Ishikawa (cell line): Measurements from ENCODE around the gene BDNF.

ENCODE experiments used
- EP300 ChIP-seq: IDR thresholded peaks from 2 replicates; pipeline ENCODE4 v1.6.1; 2012; ENCODE audit warnings: borderline replicate concordance
- TAF1 ChIP-seq: IDR thresholded peaks from 2 replicates; pipeline ENCODE4 v1.6.1; 2012; ENCODE audit warnings: low read depth, mild to moderate bottlenecking
- TF ChIP-seq, protein P1 (sequence below): IDR thresholded peaks from 2 replicates; pipeline ENCODE4 v1.6.1; 2012

GRCh38 chr11:27656806-27657483 lies 43.3 kb downstream of the BDNF start:
- no peak for TF ChIP-seq TAF1
- no peak for TF ChIP-seq EP300
- TF ChIP-seq, protein P1, sequence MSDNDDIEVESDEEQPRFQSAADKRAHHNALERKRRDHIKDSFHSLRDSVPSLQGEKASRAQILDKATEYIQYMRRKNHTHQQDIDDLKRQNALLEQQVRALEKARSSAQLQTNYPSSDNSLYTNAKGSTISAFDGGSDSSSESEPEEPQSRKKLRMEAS, result no peak
